IMR-90 (cell line): ENCODE data around the gene AP1S1. TPM values are rescaled to one million over a fixed set of nuclear protein-coding genes. Genes with fewer than 3 reads are reported as not detected.

Source experiments
- ATAC-seq: fragments of 200-7000 bp; cut with Tn5 transposase; 2 replicates; pipeline ENCODE4 v1.9.1; 2020; ENCODE audit warnings: low read depth, mild to moderate bottlenecking, moderate library complexity
- BruUV-seq: library from RNA; stranded (reverse); fragments of 400-500 nt; replicated peaks from 2 replicates; lab custom pipeline; 2021; lab: Mats Ljungman, UMichigan
- CTCF ChIA-PET: fragments of 300-600 bp; formaldehyde crosslinking; extraction: SDS; loops from one replicate; lab custom pipeline; 2021; ENCODE audit warnings: antibody characterized with exemption; lab: Yijun Ruan, JAX
- POLR2A ChIA-PET: fragments of 300-600 bp; sonication (Branson Sonifier 250); formaldehyde crosslinking; loops from one replicate; lab custom pipeline; 2022; ENCODE audit warnings: antibody characterized with exemption; ENCODE audit not compliant: unreplicated experiment; lab: Charles Lee
- DNase-seq: peaks from one replicate; pipeline ENCODE4 v3.0.0; 2013
- H2AFZ ChIP-seq: replicated peaks from 2 replicates; pipeline ENCODE3; 2013; ENCODE audit warnings: low read length, mild to moderate bottlenecking; ENCODE audit not compliant: poor library complexity
- H2AK5ac ChIP-seq: 2 replicates; pipeline ENCODE4 v1.6.1; 2013; ENCODE audit warnings: low read depth, low read length, inconsistent platforms
- H2AK9ac ChIP-seq: replicated peaks from 2 replicates; pipeline ENCODE3; 2013; ENCODE audit warnings: mild to moderate bottlenecking, low read depth, low read length, moderate library complexity; ENCODE audit not compliant: poor library complexity
- H2BK120ac ChIP-seq: 2 replicates; pipeline ENCODE4 v1.6.1; 2013; ENCODE audit warnings: low read depth, low read length, inconsistent platforms
- H2BK15ac ChIP-seq: 3 replicates; pipeline ENCODE4 v1.6.1; 2013; ENCODE audit warnings: low read depth, low read length, inconsistent platforms
- H2BK20ac ChIP-seq: 2 replicates; pipeline ENCODE4 v1.6.1; 2013; ENCODE audit warnings: low read depth, mild to moderate bottlenecking, inconsistent platforms, low read length, moderate library complexity
- H2BK5ac ChIP-seq: 2 replicates; pipeline ENCODE4 v1.6.1; 2013; ENCODE audit warnings: mild to moderate bottlenecking, low read depth, low read length, inconsistent platforms; ENCODE audit not compliant: poor library complexity, severe bottlenecking
- H3K14ac ChIP-seq: replicated peaks from 2 replicates; pipeline ENCODE4 v1.6.1; 2013; ENCODE audit warnings: low read depth, low read length, inconsistent platforms
- H3K18ac ChIP-seq: 2 replicates; pipeline ENCODE4 v1.6.1; 2013; ENCODE audit warnings: low read depth, low read length, control low read depth
- H3K23ac ChIP-seq: 2 replicates; pipeline ENCODE4 v1.6.1; 2013; ENCODE audit warnings: low read depth, low read length, inconsistent platforms
- H3K27ac ChIP-seq: 2 replicates; pipeline ENCODE4 v1.5.1; 2013; ENCODE audit warnings: mild to moderate bottlenecking, control low read depth, low read length; ENCODE audit not compliant: insufficient read depth
- H3K27me3 ChIP-seq: 2 replicates; pipeline ENCODE4 v1.6.1; 2013; ENCODE audit warnings: low read length; ENCODE audit not compliant: control insufficient read depth, insufficient read depth
- H3K36me3 ChIP-seq: 2 replicates; pipeline ENCODE4 v1.6.1; 2013; ENCODE audit warnings: low read length, mixed read lengths; ENCODE audit not compliant: control insufficient read depth, insufficient read depth
- H3K4ac ChIP-seq: 2 replicates; pipeline ENCODE4 v1.6.1; 2013; ENCODE audit warnings: low read depth, low read length, inconsistent platforms
- H3K4me1 ChIP-seq: 2 replicates; pipeline ENCODE4 v1.6.1; 2013; ENCODE audit warnings: low read length, mixed read lengths; ENCODE audit not compliant: control insufficient read depth, insufficient read depth
- H3K4me2 ChIP-seq: 2 replicates; pipeline ENCODE4 v1.6.1; 2013; ENCODE audit warnings: low read depth, mild to moderate bottlenecking, control low read depth, low read length, moderate library complexity
- H3K4me3 ChIP-seq: 2 replicates; pipeline ENCODE4 v1.5.1; 2013; ENCODE audit warnings: low read depth, mild to moderate bottlenecking, control low read depth, low read length, moderate library complexity; ENCODE audit not compliant: insufficient read depth
- H3K56ac ChIP-seq: 2 replicates; pipeline ENCODE4 v1.6.1; 2013; ENCODE audit warnings: low read length, inconsistent platforms; ENCODE audit not compliant: insufficient read depth; ENCODE audit errors: extremely low read depth
- H3K79me1 ChIP-seq, 2 experiments: 2 replicates each; pipeline ENCODE4 v1.6.1; 2013; ENCODE audit warnings: low read length in 2 of 2, inconsistent platforms in 1 of 2, low read depth in 1 of 2
- H3K9ac ChIP-seq: 2 replicates; pipeline ENCODE4 v1.6.1; 2013; ENCODE audit warnings: low read depth, low read length, control low read depth
- H3K9me1 ChIP-seq: 2 replicates; pipeline ENCODE4 v1.6.1; 2013; ENCODE audit warnings: low read length, inconsistent platforms; ENCODE audit not compliant: insufficient read depth
- H3K9me3 ChIP-seq: 2 replicates; pipeline ENCODE4 v1.6.1; 2013; ENCODE audit warnings: low read length; ENCODE audit not compliant: control insufficient read depth, insufficient read depth
- H4K20me1 ChIP-seq: 2 replicates; pipeline ENCODE4 v1.6.1; 2013; ENCODE audit warnings: low read length, inconsistent platforms; ENCODE audit not compliant: insufficient read depth
- H4K5ac ChIP-seq: 2 replicates; pipeline ENCODE4 v1.6.1; 2013; ENCODE audit warnings: mild to moderate bottlenecking, low read depth, low read length, control low read depth
- H4K8ac ChIP-seq, 2 experiments: 2 replicates each; pipeline ENCODE4 v1.6.1; 2013; ENCODE audit warnings: low read depth in 2 of 2, low read length in 2 of 2, control low read depth in 1 of 2, inconsistent platforms in 1 of 2
- H4K91ac ChIP-seq: 2 replicates; pipeline ENCODE4 v1.6.1; 2013; ENCODE audit warnings: low read depth, low read length, inconsistent platforms; ENCODE audit not compliant: insufficient read depth
- BHLHE40 ChIP-seq: fragments of 150-350 bp; IDR thresholded peaks from 2 replicates; pipeline ENCODE4 v1.6.1; 2016; ENCODE audit warnings: mild to moderate bottlenecking, low read depth, low read length
- CEBPB ChIP-seq: IDR thresholded peaks from 2 replicates; pipeline ENCODE4 v1.6.1; 2012; ENCODE audit warnings: low read depth, low read length, improper control_type of control experiment
- CHD1 ChIP-seq: IDR thresholded peaks from 2 replicates; pipeline ENCODE4 v1.6.1; 2012; ENCODE audit warnings: low read depth, low read length, improper control_type of control experiment
- CTCF ChIP-seq: conservative IDR thresholded peaks from 2 replicates; pipeline ENCODE4 v1.5.1; 2012; ENCODE audit warnings: mild to moderate bottlenecking, low read depth, low read length, improper control_type of control experiment
- ELK1 ChIP-seq: fragments of 150-350 bp; IDR thresholded peaks from 2 replicates; pipeline ENCODE4 v1.6.1; 2016; ENCODE audit warnings: low read depth, mild to moderate bottlenecking, low read length, moderate library complexity, borderline replicate concordance
- FOS ChIP-seq: fragments of 150-350 bp; IDR thresholded peaks from 2 replicates; pipeline ENCODE4 v1.6.1; 2016; ENCODE audit warnings: low read depth, low read length
- MAFK ChIP-seq: IDR thresholded peaks from 2 replicates; pipeline ENCODE4 v1.6.1; 2012; ENCODE audit warnings: low read depth, low read length, improper control_type of control experiment
- MAZ ChIP-seq: IDR thresholded peaks from 2 replicates; pipeline ENCODE4 v1.6.1; 2012; ENCODE audit warnings: low read depth, mild to moderate bottlenecking, low read length, improper control_type of control experiment, moderate library complexity, borderline replicate concordance
- MXI1 ChIP-seq: IDR thresholded peaks from 2 replicates; pipeline ENCODE4 v1.6.1; 2012; ENCODE audit warnings: low read depth, mild to moderate bottlenecking, low read length, moderate library complexity, borderline replicate concordance
- NFE2L2 ChIP-seq: fragments of 150-350 bp; IDR thresholded peaks from 2 replicates; pipeline ENCODE4 v1.6.1; 2016; ENCODE audit warnings: low read depth, mild to moderate bottlenecking, low read length
- POLR2A ChIP-seq: IDR thresholded peaks from 2 replicates; pipeline ENCODE4 v1.6.1; 2012; ENCODE audit warnings: mild to moderate bottlenecking, low read depth, low read length
- RAD21 ChIP-seq: IDR thresholded peaks from 2 replicates; pipeline ENCODE4 v1.6.1; 2012; ENCODE audit warnings: low read length, improper control_type of control experiment
- RCOR1 ChIP-seq: IDR thresholded peaks from 2 replicates; pipeline ENCODE4 v1.6.1; 2012; ENCODE audit warnings: mild to moderate bottlenecking, low read length, improper control_type of control experiment; ENCODE audit not compliant: insufficient replicate concordance
- RFX5 ChIP-seq: IDR thresholded peaks from 2 replicates; pipeline ENCODE4 v1.8.0; 2012; ENCODE audit warnings: low read depth, mild to moderate bottlenecking, low read length, moderate library complexity
- SMC3 ChIP-seq: fragments of 150-350 bp; IDR thresholded peaks from 2 replicates; pipeline ENCODE4 v1.6.1; 2016; ENCODE audit warnings: low read depth, mild to moderate bottlenecking, antibody characterized with exemption, low read length, moderate library complexity
- USF2 ChIP-seq: fragments of 150-350 bp; IDR thresholded peaks from 2 replicates; pipeline ENCODE4 v1.6.1; 2017; ENCODE audit warnings: mild to moderate bottlenecking, antibody characterized with exemption, low read length, low read depth
- WGBS, 2 experiments: methylation state at CpG; one replicate each; pipeline versions ENCODE4 v1.1.5 to v1.1.7; 2013; ENCODE audit warnings: missing lambda C conversion rate in 2 of 2; ENCODE audit not compliant: insufficient read length in 1 of 2; ENCODE audit errors: extremely low coverage in 2 of 2; 5-methylcytosine and 5-hydroxymethylcytosine counted together
- dilution Hi-C: fragments of 300-500 bp; cut with HindIII; formaldehyde crosslinking; loops from one replicate; pipeline ENCODE4 v1.14.3; 2018; ENCODE audit warnings: low sequenced_read_pairs; ENCODE audit not compliant: unreplicated experiment
- in situ Hi-C: fragments of 300-500 bp; cut with MboI; formaldehyde crosslinking; loops from 3 replicates; pipeline ENCODE4 v1.14.3; 2019; ENCODE audit warnings: low sequenced_read_pairs, inconsistent platforms, mixed read lengths
- intact Hi-C: fragments of 100-400 bp; cut with micrococcal nuclease; formaldehyde crosslinking; loops from 2 replicates; pipeline ENCODE4 v1.10.0; 2022
- polyA plus RNA-seq, 3 experiments: library from polyadenylated mRNA; depleted of rRNA; stranded (reverse); fragments of >200 nt; gene quantifications; 2 replicates each; pipeline ENCODE4 v1.2.3, GENCODE V29; 2012; ENCODE audit warnings: low replicate concordance in 1 of 3
- total RNA-seq: library from RNA; depleted of rRNA; stranded (reverse); fragments of >200 nt; gene quantifications from 2 replicates; pipeline ENCODE4 v1.2.3, GENCODE V29; 2012

AP1S1 gene
- total and polyA plus RNA-seq, 2 of the 4 experiments (the other 2 are of a cell fraction), result 187 to 295 TPM

DNA sequence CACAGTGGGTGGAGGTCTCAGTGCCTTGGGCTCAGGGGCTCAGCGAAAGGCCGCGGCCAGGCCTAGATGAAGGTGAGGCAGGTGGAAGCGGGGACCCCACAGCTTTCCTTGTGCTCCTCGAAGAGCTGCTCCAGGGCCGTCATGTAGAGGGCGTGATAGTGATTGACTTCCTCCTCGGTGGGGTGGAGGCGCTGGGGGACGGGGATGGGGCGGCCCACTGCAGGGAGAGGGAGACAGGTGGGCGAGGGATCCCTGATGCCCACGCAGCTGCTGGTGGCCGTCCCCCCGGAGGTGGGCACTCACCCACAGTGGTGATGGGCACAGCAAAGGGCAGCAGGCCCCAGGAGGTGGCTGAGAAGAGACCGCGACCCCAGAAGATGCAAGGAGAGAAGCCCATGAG, 41.6 kb downstream of the AP1S1 start:
- Histone ChIP-seq H3K4me2 (no peak overlapping the region), H2BK120ac (no peak overlapping the region), H3K23ac (no peak overlapping the region), H3K14ac (no peak overlapping the region), H4K8ac (no peak overlapping the region), H3K4me1 (no peaks in the 10 kb centered on the region), H4K91ac (no peak overlapping the region), H3K27ac (no peak overlapping the region), H2AFZ (no peak overlapping the region), H3K4ac (no peak overlapping the region), H4K5ac (no peak overlapping the region), H3K9ac (no peak overlapping the region), H2AK9ac (no peak overlapping the region), H3K9me3 (0 out of 2 replicates have a peak, but pooled peaks cover 2% of the 10 kb centered on the region), H3K27me3 (peaks cover 24% of the 10 kb centered on the region), H2AK5ac (no peak overlapping the region), H2BK5ac (no peak overlapping the region), H3K4me3 (no peak overlapping the region), H3K56ac (no peak overlapping the region), H2BK15ac (no peak overlapping the region), H3K18ac (no peak overlapping the region), H3K79me1 (no peaks in the 10 kb centered on the region), H3K9me1 (no peaks in the 10 kb centered on the region; the same call in 1 of the 2 replicates), H3K36me3 (no peaks in the 10 kb centered on the region), H4K20me1 (no peaks in the 10 kb centered on the region), H2BK20ac (no peak overlapping the region)
- TF ChIP-seq RFX5 (no peak), ELK1 (no peak), MAZ (no peak), POLR2A (no peak), FOS (no peak), BHLHE40 (no peak), SMC3 (no peak), MXI1 (no peak), CTCF (no peak), RAD21 (no peak), USF2 (no peak), MAFK (no peak), RCOR1 (no peak), CEBPB (no peak), CHD1 (no peak), NFE2L2 (no peak)
- in situ Hi-C loops, result no loop called here
- POLR2A ChIA-PET, result no interaction called here
- dilution Hi-C loops, result no loop called here
- ATAC-seq (no peak), DNase-seq (no peak)
- BruUV-seq, result no TSS peak
- CTCF ChIA-PET, result interaction anchor here (0.5 kb wide), 1 partner anchor 39 kb away, joined by 3 read pairs; no protein-coding TSS in a partner anchor
- 72% methylated on average over 9 of the region's 17 CpGs; no CpG with 5 or more reads in 1 of the 2 experiments for WGBS, 2 experiments
- intact Hi-C loops, result no loop called here
